Chondrocyte (in vitro differentiated cells): Measurements from ENCODE around the gene MIPEP. TPM values are rescaled to one million over a fixed set of nuclear protein-coding genes. Genes with fewer than 3 reads are reported as not detected.

Experiments used
- DNase-seq: peaks from one replicate; pipeline ENCODE4 v3.0.0; 2021; ENCODE audit warnings: mixed read lengths, low spot score
- H3K27ac Mint-ChIP-seq: one replicate; pipeline ENCODE4 v1.8.0; 2021; ENCODE audit warnings: mild to moderate bottlenecking, moderate library complexity, mixed read lengths; ENCODE audit not compliant: unreplicated experiment
- H3K27me3 Mint-ChIP-seq: 2 replicates; pipeline ENCODE4 v1.8.0; 2021; ENCODE audit warnings: low read depth, mixed read lengths
- H3K36me3 Mint-ChIP-seq: 2 replicates; pipeline ENCODE4 v1.8.0; 2021; ENCODE audit warnings: low read depth, mixed read lengths
- H3K4me1 Mint-ChIP-seq: 2 replicates; pipeline ENCODE4 v1.8.0; 2021; ENCODE audit warnings: low read depth, mild to moderate bottlenecking, mixed read lengths
- H3K4me3 Mint-ChIP-seq: one replicate; pipeline ENCODE4 v1.8.0; 2021; ENCODE audit warnings: mild to moderate bottlenecking, moderate library complexity, mixed read lengths; ENCODE audit not compliant: unreplicated experiment
- H3K9me3 Mint-ChIP-seq: 2 replicates; pipeline ENCODE4 v1.8.0; 2021; ENCODE audit warnings: low read depth, mixed read lengths
- total RNA-seq: library from RNA; stranded (reverse); gene quantifications from 3 replicates; pipeline ENCODE4 v1.2.1, GENCODE V29; 2021
- TF ChIP-seq, protein P1 (sequence below): fragments of 200-600 bp; sonication (generic); IDR thresholded peaks from 2 replicates; pipeline ENCODE4 v1.5.0; 2021; ENCODE audit warnings: antibody characterized with exemption, mild to moderate bottlenecking, moderate library complexity

The MIPEP gene
- total RNA-seq, 1 donor from 2014 or later, result 14.4 TPM

DNA sequence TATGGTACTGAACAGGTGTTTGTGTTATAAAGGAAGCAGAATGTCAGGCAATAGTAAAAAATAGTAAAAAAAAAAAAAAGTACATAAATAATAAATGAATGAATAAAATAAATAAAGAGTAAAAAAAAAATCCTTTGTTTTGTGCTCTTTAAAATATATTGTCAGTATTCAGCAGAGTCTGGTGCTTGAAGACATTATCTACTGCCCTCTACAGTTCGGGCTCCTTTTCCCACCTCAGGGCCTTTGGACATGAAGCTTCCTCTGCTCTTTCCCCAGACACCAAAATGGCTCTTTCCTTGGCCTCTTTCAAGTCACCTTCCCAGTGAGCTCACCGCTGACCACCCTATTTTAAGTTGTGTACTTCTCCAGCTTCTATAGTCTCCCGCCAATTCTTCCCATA is 181.5 kb downstream of the MIPEP start:
- DNase-seq, result no peak
- H3K4me1 Mint-ChIP-seq, result peaks cover 6% of the 10 kb centered on the region
- H3K27me3 Mint-ChIP-seq, result no peaks in the 10 kb centered on the region
- peaks cover 3% of the 10 kb centered on the region for H3K36me3 Mint-ChIP-seq
- peaks cover 3% of the 10 kb centered on the region for H3K9me3 Mint-ChIP-seq
- TF ChIP-seq, protein P1, sequence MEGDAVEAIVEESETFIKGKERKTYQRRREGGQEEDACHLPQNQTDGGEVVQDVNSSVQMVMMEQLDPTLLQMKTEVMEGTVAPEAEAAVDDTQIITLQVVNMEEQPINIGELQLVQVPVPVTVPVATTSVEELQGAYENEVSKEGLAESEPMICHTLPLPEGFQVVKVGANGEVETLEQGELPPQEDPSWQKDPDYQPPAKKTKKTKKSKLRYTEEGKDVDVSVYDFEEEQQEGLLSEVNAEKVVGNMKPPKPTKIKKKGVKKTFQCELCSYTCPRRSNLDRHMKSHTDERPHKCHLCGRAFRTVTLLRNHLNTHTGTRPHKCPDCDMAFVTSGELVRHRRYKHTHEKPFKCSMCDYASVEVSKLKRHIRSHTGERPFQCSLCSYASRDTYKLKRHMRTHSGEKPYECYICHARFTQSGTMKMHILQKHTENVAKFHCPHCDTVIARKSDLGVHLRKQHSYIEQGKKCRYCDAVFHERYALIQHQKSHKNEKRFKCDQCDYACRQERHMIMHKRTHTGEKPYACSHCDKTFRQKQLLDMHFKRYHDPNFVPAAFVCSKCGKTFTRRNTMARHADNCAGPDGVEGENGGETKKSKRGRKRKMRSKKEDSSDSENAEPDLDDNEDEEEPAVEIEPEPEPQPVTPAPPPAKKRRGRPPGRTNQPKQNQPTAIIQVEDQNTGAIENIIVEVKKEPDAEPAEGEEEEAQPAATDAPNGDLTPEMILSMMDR, result peak; percentile 73
- H3K4me3 Mint-ChIP-seq, result no peak overlapping the region
- no peak overlapping the region for H3K27ac Mint-ChIP-seq

DNA sequence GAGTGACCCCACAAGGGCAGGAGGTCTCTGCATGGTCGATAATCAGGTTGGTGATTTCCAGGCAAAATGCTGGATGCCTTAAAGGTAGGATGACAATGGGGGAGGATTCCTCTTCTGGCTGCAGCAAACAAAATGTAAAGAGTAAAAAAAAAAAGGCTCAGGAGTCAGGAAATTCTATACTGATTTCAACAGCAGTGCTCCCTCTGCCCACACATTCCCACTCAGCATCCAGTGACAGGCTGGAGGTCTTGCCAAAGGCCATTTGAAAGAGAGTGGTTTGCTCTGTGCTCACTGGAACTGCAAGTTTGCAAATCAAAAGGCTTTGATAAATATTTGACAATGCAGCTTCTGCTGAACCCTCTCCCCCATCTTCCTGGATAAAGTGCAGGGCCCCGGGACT is 183.6 kb downstream of the MIPEP start:
- Mint-ChIP-seq H3K27me3 (no peaks in the 10 kb centered on the region), H3K9me3 (no peaks in the 10 kb centered on the region), H3K4me1 (peaks cover 24% of the 10 kb centered on the region), H3K27ac (no peak overlapping the region), H3K36me3 (no peaks in the 10 kb centered on the region), H3K4me3 (no peak overlapping the region)
- DNase-seq, result no peak
- TF ChIP-seq, protein P1, result no peak

DNA sequence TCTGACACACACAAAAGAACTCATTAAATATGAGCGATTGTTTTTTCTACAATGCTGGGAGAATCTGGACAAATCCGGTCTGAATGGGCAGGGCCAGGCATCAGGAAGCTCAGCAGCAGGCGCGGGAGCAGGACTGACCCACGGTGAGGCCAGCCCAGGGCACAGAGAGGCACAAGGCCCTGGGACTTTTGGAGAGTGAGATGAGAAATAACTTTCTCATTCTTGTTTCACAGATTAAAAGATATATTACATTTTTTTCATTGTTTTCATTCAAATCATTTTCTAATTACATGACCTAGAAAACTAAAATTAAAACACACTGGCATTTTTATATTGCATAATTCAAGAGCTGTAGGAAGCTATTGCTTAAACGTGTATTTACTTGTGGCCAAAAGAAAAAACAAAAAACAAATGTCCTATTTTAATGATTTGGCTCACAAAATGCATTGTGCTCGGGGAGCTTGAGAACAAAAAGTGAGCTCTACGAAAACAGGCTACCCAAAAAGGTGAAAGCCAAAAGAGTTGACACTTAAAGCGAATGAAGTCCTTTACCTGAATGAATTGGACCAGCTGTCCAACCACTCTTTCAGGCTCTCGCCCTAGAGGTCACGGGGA is 185.8 kb downstream of the MIPEP start:
- Mint-ChIP-seq H3K27me3 (no peaks in the 10 kb centered on the region), H3K27ac (no peak overlapping the region), H3K4me3 (no peak overlapping the region), H3K4me1 (peaks cover 26% of the 10 kb centered on the region), H3K9me3 (no peaks in the 10 kb centered on the region), H3K36me3 (no peaks in the 10 kb centered on the region)
- TF ChIP-seq, protein P1, result no peak
- DNase-seq, result no peak

DNA sequence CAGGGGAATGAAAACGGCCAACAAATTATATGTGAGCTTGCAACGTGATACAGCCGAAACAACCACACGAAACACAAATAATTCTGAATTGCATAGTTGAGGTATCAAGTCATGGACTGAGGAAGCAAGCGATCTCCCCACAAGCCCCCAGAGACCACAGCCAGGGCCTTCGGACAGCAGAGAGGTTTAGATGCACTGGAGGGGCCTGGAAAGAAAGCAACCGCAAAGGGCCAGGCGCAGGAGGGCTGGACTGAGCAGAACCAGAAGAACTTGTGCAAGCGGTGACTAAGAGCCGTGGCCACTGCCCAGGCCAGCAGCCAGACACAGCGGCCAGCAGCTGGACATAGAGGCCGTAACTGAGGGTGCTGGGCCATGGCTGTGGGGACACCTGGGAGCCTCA is 187.6 kb downstream of the MIPEP start:
- Mint-ChIP-seq H3K9me3 (no peaks in the 10 kb centered on the region), H3K36me3 (no peaks in the 10 kb centered on the region), H3K27me3 (no peaks in the 10 kb centered on the region), H3K4me1 (peaks cover 28% of the 10 kb centered on the region), H3K27ac (peak overlapping the region; percentile 62), H3K4me3 (peak overlapping the region; percentile 26)
- TF ChIP-seq, protein P1, result no peak
- DNase-seq, result no peak

DNA sequence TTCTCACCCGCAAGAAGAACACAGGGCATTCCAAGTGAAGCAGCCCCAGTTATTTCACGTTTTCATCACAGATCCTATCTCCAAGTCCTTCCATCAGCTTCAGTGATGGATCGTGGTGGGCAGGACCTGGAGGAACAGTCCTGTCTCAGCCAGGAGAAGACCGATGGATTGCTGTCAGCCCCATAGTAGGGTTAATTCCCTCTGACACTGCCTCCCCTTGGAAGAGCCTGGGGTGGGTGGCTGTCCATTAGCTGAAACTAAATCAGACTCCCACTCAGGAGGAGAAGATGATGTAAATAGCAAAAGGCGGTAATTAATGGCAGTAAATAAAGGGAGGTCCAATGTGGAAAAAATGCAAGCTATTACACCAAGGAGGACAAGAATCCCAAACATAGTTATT is 188.0 kb downstream of the MIPEP start:
- peak overlapping the region; percentile 62 for H3K27ac Mint-ChIP-seq
- no peak for DNase-seq
- H3K27me3 Mint-ChIP-seq, result no peaks in the 10 kb centered on the region
- H3K4me1 Mint-ChIP-seq, result peaks cover 33% of the 10 kb centered on the region
- TF ChIP-seq, protein P1, result no peak
- H3K4me3 Mint-ChIP-seq, result no peak overlapping the region
- H3K36me3 Mint-ChIP-seq, result no peaks in the 10 kb centered on the region
- no peaks in the 10 kb centered on the region for H3K9me3 Mint-ChIP-seq
